ENCODE measurements around the gene SPACA7. TPM values are rescaled to one million over a fixed set of nuclear protein-coding genes. Genes with fewer than 3 reads are reported as not detected.

SPACA7 gene
- total RNA-seq, 2 experiments from 2014 or later, result not detected

- no peaks in the 10 kb centered on the region for H3K4me1 Mint-ChIP-seq (ENCODE audit: low read depth)
- ATAC-seq (no peak), DNase-seq (no peak)
- no peaks in the 10 kb centered on the region for H3K27me3 Mint-ChIP-seq (ENCODE audit: low read depth)
- H3K9me3 Mint-ChIP-seq (ENCODE audit: insufficient read depth), result no peaks in the 10 kb centered on the region
- no peaks in the 10 kb centered on the region for H3K36me3 Mint-ChIP-seq (ENCODE audit: low read depth)
- no peak overlapping the region for H3K27ac Mint-ChIP-seq
- no peak overlapping the region for H3K4me3 Mint-ChIP-seq
- POLR2A ChIA-PET, result no interaction called here
- CTCF ChIA-PET, result no interaction called here
Measured at GRCh38 chr13:112446347-112446861, 70.2 kb downstream of the SPACA7 start.

- Mint-ChIP-seq H3K4me3 (no peak overlapping the region), H3K27me3 (ENCODE audit: low read depth) (no peaks in the 10 kb centered on the region), H3K36me3 (ENCODE audit: low read depth) (no peaks in the 10 kb centered on the region), H3K27ac (no peak overlapping the region), H3K4me1 (ENCODE audit: low read depth) (no peaks in the 10 kb centered on the region), H3K9me3 (ENCODE audit: insufficient read depth) (no peaks in the 10 kb centered on the region)
- ATAC-seq (no peak), DNase-seq (peak; percentile 7)
- CTCF ChIA-PET, result no interaction called here
- POLR2A ChIA-PET, result no interaction called here
Measured at GRCh38 chr13:112446867-112447266, 70.7 kb downstream of the SPACA7 start.

- CTCF ChIA-PET, result no interaction called here
- DNase-seq, result no peak
- Mint-ChIP-seq H3K36me3 (ENCODE audit: low read depth) (no peaks in the 10 kb centered on the region), H3K9me3 (ENCODE audit: insufficient read depth) (no peaks in the 10 kb centered on the region), H3K27ac (no peak overlapping the region), H3K4me3 (no peak overlapping the region), H3K27me3 (ENCODE audit: low read depth) (no peaks in the 10 kb centered on the region), H3K4me1 (ENCODE audit: low read depth) (no peaks in the 10 kb centered on the region)
- POLR2A ChIA-PET, result no interaction called here
- no peak for ATAC-seq
Measured at GRCh38 chr13:112447306-112447705, 71.2 kb downstream of the SPACA7 start.

- Mint-ChIP-seq H3K27me3 (ENCODE audit: low read depth) (no peaks in the 10 kb centered on the region), H3K27ac (no peak overlapping the region), H3K9me3 (ENCODE audit: insufficient read depth) (no peaks in the 10 kb centered on the region), H3K4me3 (no peak overlapping the region), H3K36me3 (ENCODE audit: low read depth) (no peaks in the 10 kb centered on the region), H3K4me1 (ENCODE audit: low read depth) (no peaks in the 10 kb centered on the region)
- ATAC-seq (no peak), DNase-seq (no peak)
- ChIA-PET POLR2A (no interaction called here), CTCF (no interaction called here)
Measured at GRCh38 chr13:112447761-112448603, 71.8 kb downstream of the SPACA7 start.

GRCh38 chr13:112448621-112449544, 72.7 kb downstream of the SPACA7 start:
- POLR2A ChIA-PET, result no interaction called here
- Mint-ChIP-seq H3K27ac (no peak overlapping the region), H3K4me3 (no peak overlapping the region), H3K36me3 (ENCODE audit: low read depth) (no peaks in the 10 kb centered on the region), H3K27me3 (ENCODE audit: low read depth) (no peaks in the 10 kb centered on the region), H3K9me3 (ENCODE audit: insufficient read depth) (no peaks in the 10 kb centered on the region), H3K4me1 (ENCODE audit: low read depth) (no peaks in the 10 kb centered on the region)
- CTCF ChIA-PET, result no interaction called here
- DNase-seq (peak; percentile 4), ATAC-seq (no peak)

GRCh38 chr13:112449545-112449930, 73.4 kb downstream of the SPACA7 start:
- H3K36me3 Mint-ChIP-seq (ENCODE audit: low read depth), result no peaks in the 10 kb centered on the region
- H3K27ac Mint-ChIP-seq, result no peak overlapping the region
- CTCF ChIA-PET, result no interaction called here
- ATAC-seq (no peak), DNase-seq (peak; percentile 15)
- H3K27me3 Mint-ChIP-seq (ENCODE audit: low read depth), result no peaks in the 10 kb centered on the region
- POLR2A ChIA-PET, result no interaction called here
- no peak overlapping the region for H3K4me3 Mint-ChIP-seq
- H3K9me3 Mint-ChIP-seq (ENCODE audit: insufficient read depth), result no peaks in the 10 kb centered on the region
- no peaks in the 10 kb centered on the region for H3K4me1 Mint-ChIP-seq (ENCODE audit: low read depth)

GRCh38 chr13:112450118-112450903, 74.2 kb downstream of the SPACA7 start:
- H3K36me3 Mint-ChIP-seq (ENCODE audit: low read depth), result no peaks in the 10 kb centered on the region
- POLR2A ChIA-PET, result no interaction called here
- no peak for ATAC-seq
- no peak for DNase-seq
- no peak overlapping the region for H3K27ac Mint-ChIP-seq
- no peaks in the 10 kb centered on the region for H3K4me1 Mint-ChIP-seq (ENCODE audit: low read depth)
- H3K4me3 Mint-ChIP-seq, result no peak overlapping the region
- no peaks in the 10 kb centered on the region for H3K9me3 Mint-ChIP-seq (ENCODE audit: insufficient read depth)
- CTCF ChIA-PET, result no interaction called here
- no peaks in the 10 kb centered on the region for H3K27me3 Mint-ChIP-seq (ENCODE audit: low read depth)

GRCh38 chr13:112450904-112451240, 74.7 kb downstream of the SPACA7 start:
- H3K4me1 Mint-ChIP-seq (ENCODE audit: low read depth), result no peaks in the 10 kb centered on the region
- H3K27me3 Mint-ChIP-seq (ENCODE audit: low read depth), result no peaks in the 10 kb centered on the region
- POLR2A ChIA-PET, result no interaction called here
- no peak overlapping the region for H3K27ac Mint-ChIP-seq
- H3K9me3 Mint-ChIP-seq (ENCODE audit: insufficient read depth), result no peaks in the 10 kb centered on the region
- no peaks in the 10 kb centered on the region for H3K36me3 Mint-ChIP-seq (ENCODE audit: low read depth)
- CTCF ChIA-PET, result no interaction called here
- DNase-seq (peak; percentile 1), ATAC-seq (no peak)
- H3K4me3 Mint-ChIP-seq, result no peak overlapping the region

GRCh38 chr13:112451512-112452379, 75.6 kb downstream of the SPACA7 start:
- Mint-ChIP-seq H3K4me3 (no peak overlapping the region), H3K9me3 (ENCODE audit: insufficient read depth) (no peaks in the 10 kb centered on the region), H3K4me1 (ENCODE audit: low read depth) (no peaks in the 10 kb centered on the region), H3K27ac (no peak overlapping the region), H3K27me3 (ENCODE audit: low read depth) (no peaks in the 10 kb centered on the region), H3K36me3 (ENCODE audit: low read depth) (no peaks in the 10 kb centered on the region)
- ChIA-PET CTCF (no interaction called here), POLR2A (no interaction called here)
- peak; percentile 15 for DNase-seq
- no peak for ATAC-seq

GRCh38 chr13:112452380-112453206, 76.4 kb downstream of the SPACA7 start:
- no peaks in the 10 kb centered on the region for H3K27me3 Mint-ChIP-seq (ENCODE audit: low read depth)
- CTCF ChIA-PET, result no interaction called here
- H3K4me3 Mint-ChIP-seq, result no peak overlapping the region
- no peak overlapping the region for H3K27ac Mint-ChIP-seq
- ATAC-seq, result no peak
- POLR2A ChIA-PET, result no interaction called here
- DNase-seq, result no peak
- H3K36me3 Mint-ChIP-seq (ENCODE audit: low read depth), result no peaks in the 10 kb centered on the region
- H3K9me3 Mint-ChIP-seq (ENCODE audit: insufficient read depth), result no peaks in the 10 kb centered on the region
- no peaks in the 10 kb centered on the region for H3K4me1 Mint-ChIP-seq (ENCODE audit: low read depth)

All from activated CD8-positive, alpha-beta T cell treated with anti-CD3 and anti-CD28 coated beads, Interleukin-2, amount 10 ng/mL, durations not matched to agents 7 days and 5 days (primary cell).